GM19239 (cell line): ENCODE results near the gene DIABLO.

Experiments
- DNase-seq: peaks from one replicate; pipeline ENCODE4 v3.0.0; 2011; ENCODE audit warnings: low spot score; ENCODE audit not compliant: insufficient read length
- FAIRE-seq: peaks from 2 replicates; lab custom pipeline; 2011; peaks lifted over from hg19 to GRCh38; lab: Jason Lieb, UNC

DIABLO gene

DNA sequence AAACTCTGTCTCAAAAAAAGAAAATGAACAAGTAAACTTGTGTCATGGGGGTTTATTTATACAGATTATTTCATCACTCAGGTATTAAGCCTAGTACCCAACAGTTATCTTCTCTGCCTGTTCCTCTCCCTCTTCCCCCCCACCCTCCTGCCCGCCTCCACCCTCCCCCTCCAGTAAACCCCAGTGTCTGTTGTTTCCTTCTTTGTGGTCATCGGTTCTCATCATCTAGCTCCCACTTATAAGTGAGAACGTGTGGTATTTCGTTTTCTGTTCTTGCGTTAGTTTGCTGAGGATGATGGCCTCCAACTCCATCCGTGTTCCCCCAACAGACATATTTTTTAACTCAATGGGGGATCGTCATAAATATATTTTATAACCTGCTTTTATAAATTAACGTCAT lies 64.2 kb downstream of the DIABLO start:
- FAIRE-seq = no peak
- no peak for DNase-seq

- FAIRE-seq (no peak), DNase-seq (no peak)
Measured at GRCh38 chr12:122160761-122161160, 65.1 kb downstream of the DIABLO start.

DNA sequence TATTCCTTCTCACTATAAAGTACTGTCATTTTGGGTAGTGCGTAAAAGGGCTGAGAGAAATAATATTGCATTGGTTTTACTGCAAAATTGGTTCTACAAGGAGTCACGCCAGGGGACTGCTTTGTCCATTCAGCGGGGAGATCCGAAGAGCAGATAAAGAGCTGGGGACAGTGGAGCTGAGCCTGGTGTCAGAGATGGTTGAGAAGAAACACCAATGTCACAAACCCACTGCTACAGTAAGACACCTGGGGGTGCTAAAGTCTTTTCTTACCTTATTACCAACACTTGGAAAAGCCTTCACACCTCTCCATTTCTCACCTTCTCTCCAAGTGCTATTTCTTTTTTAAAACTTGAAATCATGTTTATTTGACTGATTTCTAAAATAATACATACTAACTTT lies 66.0 kb downstream of the DIABLO start:
- FAIRE-seq (no peak), DNase-seq (no peak)

DNA sequence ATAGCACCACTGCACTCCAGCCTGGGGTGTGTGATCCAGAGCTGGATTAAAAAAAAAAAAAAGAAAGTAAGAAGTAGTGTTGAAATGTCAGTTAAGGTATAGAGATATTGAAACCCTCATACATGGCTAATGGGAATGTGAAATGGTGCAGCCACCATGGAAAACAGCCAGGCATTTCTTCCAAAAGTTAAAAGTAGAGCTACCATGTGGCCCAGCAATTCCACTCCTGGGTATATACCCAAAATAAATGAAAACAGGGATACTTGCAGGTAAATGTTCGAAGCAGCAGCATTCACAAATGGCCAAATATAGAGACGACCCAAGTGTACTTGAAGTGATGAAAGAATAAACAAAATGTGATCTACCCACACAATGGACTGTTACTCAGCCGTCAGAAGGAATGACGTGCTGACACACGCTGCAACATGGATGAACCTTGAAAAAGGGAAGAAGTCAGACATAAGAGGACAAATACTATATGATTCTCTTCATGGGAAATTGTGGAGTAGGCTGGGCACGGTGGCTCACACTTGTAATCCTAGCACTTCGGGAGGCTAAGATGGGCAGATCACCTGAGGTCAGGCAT lies 67.1 kb downstream of the DIABLO start:
- FAIRE-seq (no peak), DNase-seq (no peak)
